ENCODE measurements around the gene MRPL36. TPM values are rescaled to one million over a fixed set of nuclear protein-coding genes. Genes with fewer than 3 reads are reported as not detected.

MRPL36 gene
- total and polyA plus RNA-seq, 2 experiments from 2014 or later: 47.5 to 149 TPM

DNA sequence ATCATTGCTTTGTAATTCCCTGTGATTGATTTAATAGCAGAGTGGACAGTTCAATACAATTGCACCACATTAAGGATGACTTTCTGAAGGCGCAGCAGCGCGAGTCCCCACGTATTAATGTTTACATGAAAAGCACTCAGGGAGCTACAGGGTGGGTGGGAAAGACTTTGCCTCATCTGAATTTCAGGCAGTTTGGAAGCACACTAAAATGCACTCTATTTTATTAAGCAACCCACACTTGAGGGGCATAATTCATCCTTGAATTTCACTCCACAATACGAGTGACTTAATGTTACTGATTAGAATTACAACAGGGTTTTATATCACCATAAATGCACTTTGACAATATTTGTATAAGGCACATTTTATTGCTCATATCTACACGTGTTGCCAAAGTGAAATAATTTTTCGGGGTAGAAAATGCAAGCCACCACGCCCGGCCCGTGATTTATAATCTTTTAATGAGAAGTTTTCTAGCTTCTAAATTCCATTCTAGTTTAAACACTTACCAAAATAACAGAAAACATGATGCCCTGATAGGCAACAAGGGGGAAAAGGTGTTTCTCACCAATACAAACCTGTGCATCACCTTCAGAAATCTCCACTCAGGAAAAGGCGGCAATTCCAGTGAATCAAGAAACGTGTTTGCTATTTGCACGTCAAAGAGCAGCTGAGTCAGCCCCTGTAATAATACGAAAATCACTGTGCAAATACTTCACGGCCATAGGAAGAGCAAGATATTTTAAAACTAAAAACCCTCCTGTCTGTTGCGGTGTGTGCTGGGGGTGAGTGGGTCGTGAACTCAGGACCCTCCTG is 42.6 kb upstream of the MRPL36 start:
- H3K27ac ChIP-seq (ENCODE audit: low read depth): no peak overlapping the region
- no peaks in the 10 kb centered on the region for H4K20me1 ChIP-seq (replicated peaks; ENCODE audit: insufficient read depth)
- no peaks in the 10 kb centered on the region for H3F3A ChIP-seq (replicated peaks; ENCODE audit: low read depth)
- H3K79me2 ChIP-seq (replicated peaks; ENCODE audit: insufficient read depth): no peaks in the 10 kb centered on the region
- ATAC-seq (no peak), DNase-seq (ENCODE audit: low spot score) (no peak)
- Mint-ChIP-seq H3K9me3 (no peaks in the 10 kb centered on the region), H3K4me1 (peaks cover 12% of the 10 kb centered on the region; the same call in 2 of the 3 replicates), H3K36me3 (ENCODE audit: low read depth) (no peaks in the 10 kb centered on the region), H3K27ac (no peak overlapping the region), H3K4me3 (no peak overlapping the region), H3K27me3 (ENCODE audit: insufficient read depth, low read depth, poor library complexity) (peaks cover 7% of the 10 kb centered on the region)
- no peak for TF ChIP-seq ZNF462 (CRISPR knock-in tag; IDR thresholded peaks at IDR 0.05)
- no peak for TF ChIP-seq ZNF114 (CRISPR knock-in tag; IDR thresholded peaks at IDR 0.05)
- no peak for TF ChIP-seq ETS1 (IDR thresholded peaks at IDR 0.05)
- no peak for TF ChIP-seq NANOG (IDR thresholded peaks at IDR 0.05; ENCODE audit: borderline replicate concordance)
- TF ChIP-seq, protein P1, sequence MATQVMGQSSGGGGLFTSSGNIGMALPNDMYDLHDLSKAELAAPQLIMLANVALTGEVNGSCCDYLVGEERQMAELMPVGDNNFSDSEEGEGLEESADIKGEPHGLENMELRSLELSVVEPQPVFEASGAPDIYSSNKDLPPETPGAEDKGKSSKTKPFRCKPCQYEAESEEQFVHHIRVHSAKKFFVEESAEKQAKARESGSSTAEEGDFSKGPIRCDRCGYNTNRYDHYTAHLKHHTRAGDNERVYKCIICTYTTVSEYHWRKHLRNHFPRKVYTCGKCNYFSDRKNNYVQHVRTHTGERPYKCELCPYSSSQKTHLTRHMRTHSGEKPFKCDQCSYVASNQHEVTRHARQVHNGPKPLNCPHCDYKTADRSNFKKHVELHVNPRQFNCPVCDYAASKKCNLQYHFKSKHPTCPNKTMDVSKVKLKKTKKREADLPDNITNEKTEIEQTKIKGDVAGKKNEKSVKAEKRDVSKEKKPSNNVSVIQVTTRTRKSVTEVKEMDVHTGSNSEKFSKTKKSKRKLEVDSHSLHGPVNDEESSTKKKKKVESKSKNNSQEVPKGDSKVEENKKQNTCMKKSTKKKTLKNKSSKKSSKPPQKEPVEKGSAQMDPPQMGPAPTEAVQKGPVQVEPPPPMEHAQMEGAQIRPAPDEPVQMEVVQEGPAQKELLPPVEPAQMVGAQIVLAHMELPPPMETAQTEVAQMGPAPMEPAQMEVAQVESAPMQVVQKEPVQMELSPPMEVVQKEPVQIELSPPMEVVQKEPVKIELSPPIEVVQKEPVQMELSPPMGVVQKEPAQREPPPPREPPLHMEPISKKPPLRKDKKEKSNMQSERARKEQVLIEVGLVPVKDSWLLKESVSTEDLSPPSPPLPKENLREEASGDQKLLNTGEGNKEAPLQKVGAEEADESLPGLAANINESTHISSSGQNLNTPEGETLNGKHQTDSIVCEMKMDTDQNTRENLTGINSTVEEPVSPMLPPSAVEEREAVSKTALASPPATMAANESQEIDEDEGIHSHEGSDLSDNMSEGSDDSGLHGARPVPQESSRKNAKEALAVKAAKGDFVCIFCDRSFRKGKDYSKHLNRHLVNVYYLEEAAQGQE (IDR thresholded peaks at IDR 0.05; ENCODE audit: unreplicated experiment): no peak
- no peak for TF ChIP-seq STAT1 (IDR thresholded peaks at IDR 0.05; ENCODE audit: unreplicated experiment)
- no peak for TF ChIP-seq POLR2AphosphoS5 (IDR thresholded peaks at IDR 0.05; ENCODE audit: low read depth)
- H3K9me2 ChIP-seq (ENCODE audit: insufficient read depth): 0 out of 2 replicates have a peak, but pooled peaks cover 3% of the 10 kb centered on the region
- H3K36me3 ChIP-seq (ENCODE audit: insufficient read depth): no peaks in the 10 kb centered on the region
- H2AFZ ChIP-seq: no peak overlapping the region
- no peak overlapping the region for H3K4me2 ChIP-seq
- H3K4me1 ChIP-seq (ENCODE audit: insufficient read depth): no peaks in the 10 kb centered on the region
- H3K4me3 ChIP-seq: no peak overlapping the region
- no peaks in the 10 kb centered on the region for H3K27me3 ChIP-seq (ENCODE audit: insufficient read depth)

Data from GM23338 (cell line).